Epidermal melanocyte (primary cell): Measurements from ENCODE around the gene ANKRD11.
A peak's percentile ranks its signal among the peaks of the same experiment; 100 is the strongest.

Source experiments
- DNase-seq: peaks from one replicate; pipeline ENCODE4 v3.0.0; 2011; ENCODE audit warnings: low spot score; ENCODE audit not compliant: insufficient read length

ANKRD11 gene

DNA sequence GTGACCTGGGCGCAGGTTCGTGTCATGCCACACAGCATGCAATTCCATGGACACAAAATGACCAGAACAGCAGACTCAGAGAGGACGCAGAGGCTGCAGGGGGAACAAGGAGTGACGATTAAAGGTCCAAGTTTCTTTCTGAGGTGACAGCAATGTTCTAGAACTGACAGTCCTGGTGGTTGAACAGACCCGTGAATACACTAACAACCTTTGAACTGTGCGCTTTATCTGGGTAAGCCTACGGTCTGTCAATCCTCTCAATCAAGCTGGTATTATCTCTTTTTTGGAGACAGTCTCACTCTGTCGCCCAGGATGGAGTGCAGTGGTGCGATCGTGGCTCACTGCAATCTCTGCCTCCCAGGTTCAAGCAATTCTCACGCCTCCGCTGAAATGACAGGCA is 138.7 kb downstream of the ANKRD11 start:
- no peak for DNase-seq

DNA sequence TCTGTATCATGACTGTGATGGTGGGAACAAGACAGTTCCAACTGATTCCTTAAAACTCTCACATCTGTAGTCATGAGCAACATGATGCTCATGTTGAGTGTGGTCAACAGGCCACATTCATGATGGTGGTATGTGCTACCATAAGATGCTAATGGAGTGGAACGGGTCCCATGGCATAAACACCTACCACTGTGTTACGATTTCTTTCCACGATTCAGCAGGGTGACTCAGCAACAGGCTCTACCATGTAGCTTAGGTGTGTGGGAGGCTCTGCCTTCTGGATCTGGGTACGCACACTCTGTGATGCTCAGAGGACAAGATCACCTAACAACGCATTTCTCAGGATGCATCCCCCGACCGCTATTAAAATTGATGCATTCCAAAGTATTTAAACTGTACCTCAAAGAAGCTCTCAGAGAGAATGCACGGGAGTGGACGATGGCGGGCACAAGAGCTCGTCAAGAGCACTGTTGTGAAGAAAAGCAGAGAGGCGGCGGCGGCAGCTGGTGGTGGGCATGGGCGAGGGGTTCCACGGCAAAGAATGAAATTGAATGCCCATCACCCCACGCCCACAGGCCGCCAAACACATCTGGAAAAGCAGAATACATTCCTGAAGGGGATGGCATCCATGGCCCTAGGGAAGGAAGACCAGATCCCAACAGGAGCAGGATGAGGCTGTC is 139.5 kb downstream of the ANKRD11 start:
- DNase-seq: no peak

DNA sequence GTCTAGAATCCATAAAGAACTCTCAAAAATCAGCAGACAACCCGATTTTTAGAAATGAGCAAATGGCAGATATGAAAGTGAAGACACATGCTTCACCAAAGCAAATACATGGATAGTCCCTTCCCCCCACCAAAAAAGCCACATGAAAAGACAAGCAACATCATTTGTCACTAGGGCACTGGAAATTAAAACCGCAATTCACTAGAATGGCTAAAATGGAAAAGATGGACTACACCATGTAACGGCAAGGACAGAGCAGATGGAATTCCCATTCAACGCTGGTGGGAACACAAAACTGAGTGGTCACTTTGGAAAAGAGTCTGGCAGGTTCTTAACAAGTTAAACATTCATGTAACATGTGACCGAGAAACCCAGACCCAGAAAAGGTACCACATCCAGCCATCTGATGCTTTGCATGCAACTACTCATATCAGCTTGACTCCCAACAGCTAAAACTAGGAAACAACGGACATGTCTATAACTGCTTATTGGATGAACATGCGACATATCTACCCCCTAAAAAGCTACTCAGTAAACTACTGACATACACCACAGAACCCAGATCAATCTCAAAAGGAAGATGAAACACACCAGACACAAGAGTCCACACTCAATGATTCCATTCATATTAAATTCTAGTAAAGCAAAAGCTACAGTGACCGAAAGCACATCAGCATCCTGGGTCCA is 140.3 kb downstream of the ANKRD11 start:
- no peak for DNase-seq

- DNase-seq: no peak
These were observed 142.6 kb downstream of the ANKRD11 start for GRCh38 chr16:89347807-89348206.

- no peak for DNase-seq
These were observed 143.5 kb downstream of the ANKRD11 start for GRCh38 chr16:89346869-89347268.

DNA sequence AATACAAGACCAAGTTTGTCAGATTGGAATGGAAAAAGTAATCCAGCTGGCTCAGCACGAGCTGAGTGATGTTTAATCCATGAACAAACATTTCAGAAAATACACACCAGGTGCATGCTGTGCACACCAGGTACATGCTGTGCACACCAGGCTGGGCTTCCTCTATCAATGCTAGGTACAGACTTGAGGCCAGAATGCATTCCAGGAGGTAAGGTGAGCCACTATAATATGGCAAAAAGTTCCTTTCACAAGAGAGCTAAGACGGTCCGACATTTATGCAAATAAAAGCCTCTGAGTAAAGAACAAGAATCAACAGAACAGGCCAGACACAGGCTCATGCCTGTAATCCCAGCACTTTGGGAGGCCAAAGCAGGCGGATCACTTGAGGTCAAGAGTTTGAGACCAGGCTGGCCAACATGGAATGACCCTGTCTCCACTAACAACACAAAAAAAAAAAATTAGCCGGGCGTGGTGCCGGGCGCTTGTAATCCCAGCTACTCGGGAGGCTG is 144.7 kb downstream of the ANKRD11 start:
- DNase-seq: no peak

GRCh38 chr16:89344846-89345611 is 145.3 kb downstream of the ANKRD11 start:
- DNase-seq: no peak

GRCh38 chr16:89344458-89344834 is 145.9 kb downstream of the ANKRD11 start:
- no peak for DNase-seq

- DNase-seq: no peak
These were observed 146.6 kb downstream of the ANKRD11 start for GRCh38 chr16:89343501-89344457.

DNA sequence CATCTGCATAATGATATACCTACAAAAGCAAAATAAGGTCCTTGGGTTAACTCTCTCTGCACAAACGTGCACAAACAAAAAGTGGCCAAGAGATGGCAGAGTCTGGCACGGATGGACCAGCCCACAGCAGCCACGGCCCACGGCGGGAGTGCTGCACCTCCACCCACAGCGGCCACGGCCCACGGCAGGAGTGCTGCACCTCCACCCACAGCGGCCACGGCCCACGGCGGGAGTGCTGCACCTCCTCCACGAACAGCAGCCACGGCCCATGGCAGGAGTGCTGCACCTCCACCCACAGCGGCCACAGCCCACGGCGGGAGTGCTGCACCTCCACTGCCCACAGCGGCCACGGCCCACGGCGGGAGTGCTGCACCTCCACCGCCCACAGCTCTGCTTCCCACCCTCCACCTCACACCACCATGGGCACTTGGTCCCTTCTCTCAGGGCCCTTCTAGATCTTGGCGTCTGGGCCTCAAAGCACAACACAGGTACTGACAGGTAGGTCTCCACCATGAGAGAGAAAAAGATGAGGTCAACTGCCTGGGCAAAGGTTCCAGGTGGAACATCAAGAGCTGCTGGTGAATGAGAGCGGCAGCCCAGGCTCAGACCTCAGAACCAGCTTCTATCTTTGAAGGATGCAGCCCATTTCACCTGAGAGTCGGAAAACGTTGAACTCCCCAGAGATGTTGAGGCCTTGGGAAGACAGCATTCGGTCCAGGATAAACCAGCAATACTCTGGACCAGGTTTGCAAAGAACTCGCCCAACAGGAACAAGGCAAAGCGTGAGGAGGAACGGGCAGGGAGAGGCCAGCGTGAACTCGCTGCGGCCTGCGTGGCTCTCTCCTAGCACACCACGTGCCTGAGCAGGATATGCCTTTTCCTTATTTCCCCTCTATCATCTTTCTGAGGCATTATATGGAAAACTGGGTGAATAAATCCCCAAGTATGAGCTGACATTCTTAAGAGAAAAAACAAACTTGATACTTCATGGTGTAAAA is 148.4 kb downstream of the ANKRD11 start:
- DNase-seq: no peak

- no peak for DNase-seq
These were observed 149.1 kb downstream of the ANKRD11 start for GRCh38 chr16:89341279-89341678.

DNA sequence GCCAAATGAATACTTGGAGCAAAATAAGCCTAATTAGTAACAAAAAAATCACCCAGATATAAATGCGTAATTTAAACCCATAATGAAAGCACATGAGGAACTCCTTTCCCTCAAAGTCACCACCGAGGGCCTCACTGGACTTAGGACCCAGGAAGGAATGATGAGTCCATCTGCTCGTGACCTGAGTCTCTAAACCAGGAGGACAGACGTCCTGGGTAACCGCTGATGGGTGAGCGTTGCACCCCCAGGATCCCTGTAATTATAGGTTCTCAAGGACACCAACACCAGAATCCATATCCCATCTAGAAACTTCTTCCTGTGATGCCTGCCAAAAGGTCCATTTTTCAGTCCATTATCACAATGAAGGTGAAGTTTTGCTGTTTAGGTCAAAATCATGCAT is 151.5 kb downstream of the ANKRD11 start:
- no peak for DNase-seq

GRCh38 chr16:89337965-89338364 is 152.4 kb downstream of the ANKRD11 start:
- DNase-seq: no peak

DNA sequence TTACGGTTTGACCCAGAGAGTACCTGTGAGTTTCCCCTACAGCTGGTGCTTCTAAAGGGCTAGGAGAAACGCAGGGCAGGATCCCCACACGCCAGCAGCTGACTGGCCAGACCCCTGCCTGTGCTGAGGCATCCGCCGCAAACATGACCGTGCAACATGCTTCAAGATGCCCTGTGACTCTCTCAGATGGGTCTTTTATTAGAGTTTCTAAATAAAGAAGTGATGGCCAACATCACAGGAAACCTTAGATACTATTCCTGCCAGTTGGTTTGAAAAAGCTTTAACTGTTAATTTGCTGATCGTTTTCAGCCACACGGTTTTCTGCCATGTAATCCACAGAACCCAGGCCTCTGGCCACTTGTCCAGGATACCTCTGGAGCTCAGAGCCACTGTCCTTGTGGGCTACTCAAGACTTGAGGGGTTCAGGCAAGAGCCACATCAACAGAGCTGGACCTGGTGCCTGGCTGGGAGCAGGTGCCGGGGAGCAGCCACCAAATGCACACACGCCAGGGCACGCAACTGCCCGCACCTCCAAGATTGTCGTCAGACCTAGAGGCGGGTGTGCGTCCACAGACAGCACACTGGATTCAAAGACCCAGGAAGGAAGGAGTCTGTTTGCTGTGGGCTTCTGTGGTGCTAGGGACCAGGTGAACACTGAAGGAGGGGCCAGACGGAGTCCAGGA is 154.4 kb downstream of the ANKRD11 start:
- no peak for DNase-seq

GRCh38 chr16:89334988-89335802 is 155.2 kb downstream of the ANKRD11 start:
- DNase-seq: no peak

- DNase-seq: no peak
These were observed 155.9 kb downstream of the ANKRD11 start for GRCh38 chr16:89334461-89334860.

GRCh38 chr16:89334050-89334449 is 156.3 kb downstream of the ANKRD11 start:
- no peak for DNase-seq

DNA sequence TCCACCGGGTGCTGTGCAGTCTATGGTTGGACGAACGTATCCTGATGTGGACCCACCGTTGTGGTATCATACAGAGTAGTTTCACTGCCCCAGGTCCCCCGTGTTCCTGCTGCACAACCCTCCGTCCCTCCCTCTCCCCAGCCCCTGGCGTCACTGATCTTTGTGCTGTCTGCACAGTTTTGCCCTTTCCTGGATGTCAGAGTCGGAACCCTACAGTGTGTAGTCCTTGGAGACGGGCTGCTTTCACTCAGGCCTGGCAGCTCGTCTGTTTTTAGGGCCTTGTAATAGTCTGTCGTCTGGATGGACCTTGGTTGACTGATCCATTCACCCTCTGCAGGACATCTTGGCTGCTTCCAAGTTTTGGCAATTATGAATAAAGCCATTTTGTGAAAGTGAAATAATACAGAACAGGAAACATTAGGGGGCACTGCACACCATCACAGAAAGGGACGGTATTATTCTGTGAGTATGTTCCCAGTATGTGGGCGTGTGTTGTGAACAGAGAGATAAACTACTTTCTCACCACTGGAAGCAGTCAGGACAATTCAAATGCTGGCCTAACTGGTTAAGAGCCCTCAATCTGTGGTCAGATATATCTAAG is 156.9 kb downstream of the ANKRD11 start:
- peak; percentile 93 for DNase-seq
